Measurements from ENCODE around the gene GAMT.

GAMT gene

DNA sequence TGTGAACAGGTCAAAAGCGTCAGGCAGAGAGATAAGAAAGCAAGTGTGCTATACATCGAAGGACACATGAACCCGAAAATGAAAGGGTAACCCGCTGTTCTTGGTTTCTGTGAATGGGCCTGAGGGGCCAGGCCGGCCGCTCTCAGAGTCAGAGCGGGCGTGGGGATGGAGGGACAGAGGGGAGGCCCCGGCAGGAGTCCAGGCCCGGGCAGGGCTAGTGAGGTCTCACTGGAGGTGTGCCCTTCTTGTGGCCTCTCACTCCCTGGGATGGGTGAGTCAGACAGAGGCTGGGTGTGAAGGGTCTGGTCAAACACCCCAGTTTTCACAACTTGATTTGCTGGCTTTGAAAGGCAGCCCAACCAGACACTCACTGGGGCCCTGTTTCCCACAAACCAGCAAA, 35.0 kb downstream of the GAMT start:
- Histone ChIP-seq H3K9me3 (ENCODE audit: severe bottlenecking) (no peaks in the 10 kb centered on the region), H3K27ac (ENCODE audit: poor library complexity, severe bottlenecking) (no peak overlapping the region), H3K4me3 (ENCODE audit: severe bottlenecking) (no peak overlapping the region), H3K27me3 (ENCODE audit: insufficient read depth, poor library complexity, severe bottlenecking) (no peaks in the 10 kb centered on the region), H3K4me1 (ENCODE audit: insufficient read depth, poor library complexity, severe bottlenecking) (no peaks in the 10 kb centered on the region), H3K36me3 (ENCODE audit: low read depth) (peaks cover 46% of the 10 kb centered on the region)
- TF ChIP-seq, protein P1, sequence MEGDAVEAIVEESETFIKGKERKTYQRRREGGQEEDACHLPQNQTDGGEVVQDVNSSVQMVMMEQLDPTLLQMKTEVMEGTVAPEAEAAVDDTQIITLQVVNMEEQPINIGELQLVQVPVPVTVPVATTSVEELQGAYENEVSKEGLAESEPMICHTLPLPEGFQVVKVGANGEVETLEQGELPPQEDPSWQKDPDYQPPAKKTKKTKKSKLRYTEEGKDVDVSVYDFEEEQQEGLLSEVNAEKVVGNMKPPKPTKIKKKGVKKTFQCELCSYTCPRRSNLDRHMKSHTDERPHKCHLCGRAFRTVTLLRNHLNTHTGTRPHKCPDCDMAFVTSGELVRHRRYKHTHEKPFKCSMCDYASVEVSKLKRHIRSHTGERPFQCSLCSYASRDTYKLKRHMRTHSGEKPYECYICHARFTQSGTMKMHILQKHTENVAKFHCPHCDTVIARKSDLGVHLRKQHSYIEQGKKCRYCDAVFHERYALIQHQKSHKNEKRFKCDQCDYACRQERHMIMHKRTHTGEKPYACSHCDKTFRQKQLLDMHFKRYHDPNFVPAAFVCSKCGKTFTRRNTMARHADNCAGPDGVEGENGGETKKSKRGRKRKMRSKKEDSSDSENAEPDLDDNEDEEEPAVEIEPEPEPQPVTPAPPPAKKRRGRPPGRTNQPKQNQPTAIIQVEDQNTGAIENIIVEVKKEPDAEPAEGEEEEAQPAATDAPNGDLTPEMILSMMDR (IDR thresholded peaks at IDR 0.05; ENCODE audit: poor library complexity, severe bottlenecking), result no peak
- no peak for ATAC-seq (ENCODE audit: low read depth)
- no peak for DNase-seq (ENCODE audit: low spot score)

DNA sequence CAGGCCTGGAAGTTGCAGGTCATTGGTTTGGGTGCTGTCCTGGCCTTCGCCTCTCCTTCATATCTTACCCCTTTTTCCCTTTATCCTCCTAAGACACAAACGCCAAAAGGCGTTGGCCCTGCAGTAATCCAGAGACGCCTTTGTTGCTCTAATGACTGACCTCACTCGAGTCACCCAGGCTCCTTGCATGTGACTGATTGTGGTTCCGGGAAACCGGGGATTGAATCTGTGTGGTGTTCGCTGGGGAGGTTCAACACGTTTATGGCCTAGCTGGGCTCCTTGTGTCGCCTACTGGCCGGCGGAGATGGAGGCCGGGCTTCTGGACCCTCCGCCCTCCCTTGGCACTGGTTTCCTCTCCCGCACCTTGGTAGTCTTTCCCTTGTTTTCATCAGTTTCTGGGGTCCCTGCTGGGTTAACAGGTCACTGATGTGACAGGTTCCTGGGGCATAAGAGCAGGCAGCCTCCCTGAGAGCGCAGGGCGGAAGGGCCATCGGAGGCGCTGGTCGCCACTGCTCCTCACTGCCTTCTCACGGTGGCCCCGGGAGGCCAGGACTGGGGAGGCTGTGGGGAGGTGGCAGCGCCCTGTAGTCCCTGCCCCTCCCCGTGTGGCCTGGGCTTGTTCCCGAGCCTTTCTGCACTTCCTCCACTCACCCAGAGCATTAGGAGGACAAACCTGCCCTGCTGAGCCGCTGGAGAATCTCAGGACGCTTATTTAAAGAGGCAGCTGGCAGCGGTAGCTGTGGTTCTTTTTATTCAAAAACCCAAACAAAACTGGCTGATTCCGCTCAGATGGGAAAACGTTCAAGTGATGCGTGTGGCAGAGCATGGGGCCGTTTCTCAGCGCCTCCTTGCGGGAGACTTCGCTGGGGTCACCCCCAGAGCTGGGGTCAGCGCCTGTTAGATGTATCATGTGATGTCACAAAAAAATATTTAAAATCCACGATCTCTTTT, 35.7 kb downstream of the GAMT start:
- ATAC-seq (ENCODE audit: low read depth) (no peak), DNase-seq (ENCODE audit: low spot score) (no peak)
- H3K36me3 ChIP-seq (ENCODE audit: low read depth), result peaks cover 46% of the 10 kb centered on the region
- H3K4me3 ChIP-seq (ENCODE audit: severe bottlenecking), result no peak overlapping the region
- no peaks in the 10 kb centered on the region for H3K4me1 ChIP-seq (ENCODE audit: insufficient read depth, poor library complexity, severe bottlenecking)
- no peaks in the 10 kb centered on the region for H3K9me3 ChIP-seq (ENCODE audit: severe bottlenecking)
- TF ChIP-seq, protein P1 (IDR thresholded peaks at IDR 0.05; ENCODE audit: poor library complexity, severe bottlenecking), result no peak
- H3K27ac ChIP-seq (ENCODE audit: poor library complexity, severe bottlenecking), result no peak overlapping the region
- H3K27me3 ChIP-seq (ENCODE audit: insufficient read depth, poor library complexity, severe bottlenecking), result no peaks in the 10 kb centered on the region

DNA sequence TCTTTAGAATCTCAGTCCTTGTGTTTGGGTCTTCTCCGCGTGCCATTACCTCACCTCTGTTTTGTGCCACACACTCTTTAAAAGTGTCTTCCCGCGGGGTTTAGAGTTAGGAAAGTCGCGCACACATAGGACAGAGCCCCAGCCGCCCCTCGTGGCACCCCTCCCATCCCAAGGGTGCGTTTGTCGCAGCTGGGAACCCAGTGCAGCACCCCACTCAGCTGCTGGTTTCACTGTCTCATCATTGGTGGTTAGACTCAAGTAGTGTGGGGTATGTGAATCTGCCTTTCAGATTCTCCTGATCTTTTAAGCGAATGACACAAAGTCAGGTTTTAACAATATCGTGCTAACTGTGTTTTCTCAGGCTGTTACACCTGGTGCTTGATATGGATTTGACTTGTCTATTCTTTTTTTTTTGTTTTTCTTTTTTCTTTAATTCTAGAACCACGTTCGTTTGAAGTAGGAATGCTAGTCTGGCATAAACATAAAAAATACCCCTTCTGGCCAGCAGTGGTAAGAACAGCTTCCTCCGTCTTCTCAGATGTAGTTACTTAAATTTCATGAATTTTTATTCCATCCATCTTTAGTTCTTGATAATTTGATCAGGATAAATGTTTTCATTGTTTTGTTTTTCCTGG, 37.2 kb downstream of the GAMT start:
- H3K27ac ChIP-seq (ENCODE audit: poor library complexity, severe bottlenecking), result no peak overlapping the region

DNA sequence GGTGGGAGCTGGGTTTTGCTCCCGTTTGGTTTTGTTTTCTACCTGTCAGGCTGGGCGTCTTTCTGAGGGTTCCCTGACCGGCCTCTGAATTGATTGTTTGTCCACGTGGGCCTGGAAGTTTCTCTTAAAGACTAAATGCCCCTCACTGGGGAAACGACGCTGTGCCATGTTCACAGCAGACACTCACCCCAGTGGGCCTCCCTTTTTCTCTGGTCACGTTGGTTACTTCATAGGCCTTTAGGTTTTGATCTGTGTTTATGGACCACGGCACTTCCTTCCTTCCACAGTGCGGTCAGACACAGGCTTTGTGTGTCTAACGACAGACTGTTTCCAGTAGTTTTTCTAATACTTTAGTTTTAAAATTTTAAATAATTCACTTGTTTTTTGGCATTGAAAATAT, 37.7 kb downstream of the GAMT start:
- Histone ChIP-seq H3K36me3 (ENCODE audit: low read depth) (peaks cover 55% of the 10 kb centered on the region), H3K27me3 (ENCODE audit: insufficient read depth, poor library complexity, severe bottlenecking) (no peaks in the 10 kb centered on the region), H3K9me3 (ENCODE audit: severe bottlenecking) (no peaks in the 10 kb centered on the region), H3K4me1 (ENCODE audit: insufficient read depth, poor library complexity, severe bottlenecking) (no peaks in the 10 kb centered on the region), H3K27ac (ENCODE audit: poor library complexity, severe bottlenecking) (no peak overlapping the region), H3K4me3 (ENCODE audit: severe bottlenecking) (no peak overlapping the region)
- DNase-seq (ENCODE audit: low spot score) (no peak), ATAC-seq (ENCODE audit: low read depth) (no peak)
- TF ChIP-seq, protein P1 (IDR thresholded peaks at IDR 0.05; ENCODE audit: poor library complexity, severe bottlenecking), result no peak

More for the DNA sequence above, 37.2 kb downstream of the GAMT start:
- H3K4me3 ChIP-seq (ENCODE audit: severe bottlenecking), result no peak overlapping the region
- DNase-seq (ENCODE audit: low spot score) (no peak), ATAC-seq (ENCODE audit: low read depth) (no peak)
- no peaks in the 10 kb centered on the region for H3K27me3 ChIP-seq (ENCODE audit: insufficient read depth, poor library complexity, severe bottlenecking)
- H3K4me1 ChIP-seq (ENCODE audit: insufficient read depth, poor library complexity, severe bottlenecking), result no peaks in the 10 kb centered on the region
- no peaks in the 10 kb centered on the region for H3K9me3 ChIP-seq (ENCODE audit: severe bottlenecking)
- peaks cover 52% of the 10 kb centered on the region for H3K36me3 ChIP-seq (ENCODE audit: low read depth)
- TF ChIP-seq, protein P1 (IDR thresholded peaks at IDR 0.05; ENCODE audit: poor library complexity, severe bottlenecking), result no peak

All from RWPE2 (cell line).